OCI-LY1 (cell line): Measurements from ENCODE around the gene APOA1.

Source experiments
- H2AFZ ChIP-seq: fragments of 200-600 bp; sonication (generic), shearing (Covaris generic); 2 replicates; pipeline ENCODE4 v1.6.0; 2014; ENCODE audit warnings: antibody characterized with exemption, mild to moderate bottlenecking, low read length
- H3F3A ChIP-seq: fragments of 200-600 bp; sonication (generic), shearing (Covaris generic); 2 replicates; pipeline ENCODE4 v1.6.0; 2014; ENCODE audit warnings: mild to moderate bottlenecking, antibody characterized with exemption, low read length, moderate library complexity; ENCODE audit not compliant: insufficient read depth
- H3K27ac ChIP-seq: fragments of 200-600 bp; sonication (generic); 2 replicates; pipeline ENCODE4 v1.5.1; 2014; ENCODE audit warnings: low read length, mixed run types, mild to moderate bottlenecking, low read depth; ENCODE audit not compliant: poor library complexity, severe bottlenecking
- H3K27me3 ChIP-seq: fragments of 200-600 bp; sonication (generic); 2 replicates; pipeline ENCODE4 v1.6.0; 2014; ENCODE audit warnings: antibody characterized with exemption, mild to moderate bottlenecking, low read length, moderate library complexity; ENCODE audit not compliant: insufficient read depth
- H3K36me3 ChIP-seq: fragments of 200-600 bp; sonication (generic); 2 replicates; pipeline ENCODE4 v1.6.1; 2014; ENCODE audit warnings: mild to moderate bottlenecking, antibody characterized with exemption, low read length, moderate library complexity, mixed read lengths; ENCODE audit not compliant: insufficient read depth
- H3K4me1 ChIP-seq: fragments of 200-600 bp; sonication (generic); 2 replicates; pipeline ENCODE4 v1.5.1; 2014; ENCODE audit warnings: mild to moderate bottlenecking, low read length, moderate library complexity; ENCODE audit not compliant: insufficient read depth, severe bottlenecking
- H3K4me2 ChIP-seq: fragments of 200-600 bp; sonication (generic), shearing (Covaris generic); 2 replicates; pipeline ENCODE4 v1.6.1; 2014; ENCODE audit warnings: low read length
- H3K4me3 ChIP-seq: fragments of 200-600 bp; sonication (generic); 2 replicates; pipeline ENCODE4 v1.5.1; 2014; ENCODE audit warnings: low read length, low read depth, mild to moderate bottlenecking, mixed read lengths; ENCODE audit not compliant: poor library complexity, severe bottlenecking
- H3K79me2 ChIP-seq: fragments of 200-600 bp; shearing (Covaris generic); 2 replicates; pipeline ENCODE4 v1.6.1; 2016; ENCODE audit warnings: mixed run types, low read length, mixed read lengths; ENCODE audit not compliant: insufficient read depth
- H3K9ac ChIP-seq: fragments of 200-600 bp; sonication (generic), shearing (Covaris generic); 2 replicates; pipeline ENCODE4 v1.6.1; 2014; ENCODE audit warnings: mild to moderate bottlenecking, low read length, mixed read lengths
- H3K9me2 ChIP-seq: fragments of 200-600 bp; sonication (generic), shearing (Covaris generic); 2 replicates; pipeline ENCODE4 v1.6.1; 2014; ENCODE audit warnings: low read depth, mild to moderate bottlenecking, low read length, mixed read lengths
- H3K9me3 ChIP-seq: fragments of 200-600 bp; shearing (Covaris generic); 2 replicates; pipeline ENCODE4 v1.6.1; 2014; ENCODE audit warnings: low read length, mixed read lengths
- H4K20me1 ChIP-seq: fragments of 200-600 bp; sonication (generic), shearing (Covaris generic); 2 replicates; pipeline ENCODE4 v1.6.0; 2016; ENCODE audit warnings: mild to moderate bottlenecking, low read length; ENCODE audit not compliant: insufficient read depth
- EZH2 ChIP-seq: fragments of 200-600 bp; sonication (generic), shearing (Covaris generic); IDR thresholded peaks from 2 replicates; pipeline ENCODE4 v1.8.0; 2017; ENCODE audit warnings: borderline replicate concordance, mixed run types, mild to moderate bottlenecking, antibody characterized with exemption, low read length, moderate library complexity, mixed read lengths
- TF ChIP-seq, protein P1 (sequence below): fragments of 200-600 bp; sonication (generic), shearing (Covaris generic); IDR thresholded peaks from 2 replicates; pipeline ENCODE4 v1.5.1; 2017; ENCODE audit warnings: mild to moderate bottlenecking, antibody characterized with exemption, low read length, moderate library complexity, mixed read lengths

Gene APOA1

DNA sequence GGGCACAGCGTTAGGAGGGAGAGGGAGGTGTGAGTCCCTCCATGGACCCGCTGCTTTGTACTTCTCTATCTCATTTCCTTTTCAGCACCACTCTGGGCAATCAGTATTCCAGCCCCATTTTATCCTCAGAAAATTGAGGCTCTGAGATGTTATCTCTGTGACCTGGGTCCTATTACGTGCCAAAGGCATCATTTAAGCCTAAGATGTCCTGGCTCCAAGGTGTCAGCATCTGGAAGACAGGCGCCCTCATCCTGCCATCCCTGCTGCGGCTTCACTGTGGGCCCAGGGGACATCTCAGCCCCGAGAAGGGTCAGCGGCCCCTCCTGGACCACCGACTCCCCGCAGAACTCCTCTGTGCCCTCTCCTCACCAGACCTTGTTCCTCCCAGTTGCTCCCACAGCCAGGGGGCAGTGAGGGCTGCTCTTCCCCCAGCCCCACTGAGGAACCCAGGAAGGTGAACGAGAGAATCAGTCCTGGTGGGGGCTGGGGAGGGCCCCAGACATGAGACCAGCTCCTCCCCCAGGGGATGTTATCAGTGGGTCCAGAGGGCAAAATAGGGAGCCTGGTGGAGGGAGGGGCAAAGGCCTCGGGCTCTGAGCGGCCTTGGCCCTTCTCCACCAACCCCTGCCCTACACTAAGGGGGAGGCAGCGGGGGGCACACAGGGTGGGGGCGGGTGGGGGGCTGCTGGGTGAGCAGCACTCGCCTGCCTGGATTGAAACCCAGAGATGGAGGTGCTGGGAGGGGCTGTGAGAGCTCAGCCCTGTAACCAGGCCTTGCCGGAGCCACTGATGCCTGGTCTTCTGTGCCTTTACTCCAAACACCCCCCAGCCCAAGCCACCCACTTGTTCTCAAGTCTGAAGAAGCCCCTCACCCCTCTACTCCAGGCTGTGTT, 8.5 kb downstream of the APOA1 start:
- H2AFZ ChIP-seq = no peak overlapping the region
- no peak overlapping the region for H3K27ac ChIP-seq
- no peaks in the 10 kb centered on the region for H3K9me3 ChIP-seq
- TF ChIP-seq, protein P1, sequence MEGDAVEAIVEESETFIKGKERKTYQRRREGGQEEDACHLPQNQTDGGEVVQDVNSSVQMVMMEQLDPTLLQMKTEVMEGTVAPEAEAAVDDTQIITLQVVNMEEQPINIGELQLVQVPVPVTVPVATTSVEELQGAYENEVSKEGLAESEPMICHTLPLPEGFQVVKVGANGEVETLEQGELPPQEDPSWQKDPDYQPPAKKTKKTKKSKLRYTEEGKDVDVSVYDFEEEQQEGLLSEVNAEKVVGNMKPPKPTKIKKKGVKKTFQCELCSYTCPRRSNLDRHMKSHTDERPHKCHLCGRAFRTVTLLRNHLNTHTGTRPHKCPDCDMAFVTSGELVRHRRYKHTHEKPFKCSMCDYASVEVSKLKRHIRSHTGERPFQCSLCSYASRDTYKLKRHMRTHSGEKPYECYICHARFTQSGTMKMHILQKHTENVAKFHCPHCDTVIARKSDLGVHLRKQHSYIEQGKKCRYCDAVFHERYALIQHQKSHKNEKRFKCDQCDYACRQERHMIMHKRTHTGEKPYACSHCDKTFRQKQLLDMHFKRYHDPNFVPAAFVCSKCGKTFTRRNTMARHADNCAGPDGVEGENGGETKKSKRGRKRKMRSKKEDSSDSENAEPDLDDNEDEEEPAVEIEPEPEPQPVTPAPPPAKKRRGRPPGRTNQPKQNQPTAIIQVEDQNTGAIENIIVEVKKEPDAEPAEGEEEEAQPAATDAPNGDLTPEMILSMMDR = no peak
- no peak for TF ChIP-seq EZH2
- H3K79me2 ChIP-seq = no peaks in the 10 kb centered on the region
- H3K27me3 ChIP-seq = no peaks in the 10 kb centered on the region
- no peaks in the 10 kb centered on the region for H4K20me1 ChIP-seq
- H3K9me2 ChIP-seq = no peaks in the 10 kb centered on the region
- no peak overlapping the region for H3K4me3 ChIP-seq
- no peak overlapping the region for H3K9ac ChIP-seq
- no peaks in the 10 kb centered on the region for H3K36me3 ChIP-seq
- H3K4me2 ChIP-seq = no peak overlapping the region
- no peaks in the 10 kb centered on the region for H3K4me1 ChIP-seq
- H3F3A ChIP-seq = no peaks in the 10 kb centered on the region

GRCh38 chr11:116827461-116827860, 10.0 kb downstream of the APOA1 start:
- Histone ChIP-seq H4K20me1 (no peaks in the 10 kb centered on the region), H2AFZ (no peak overlapping the region), H3K27me3 (no peaks in the 10 kb centered on the region), H3F3A (no peaks in the 10 kb centered on the region), H3K27ac (no peak overlapping the region), H3K79me2 (no peaks in the 10 kb centered on the region), H3K36me3 (no peaks in the 10 kb centered on the region), H3K9me3 (no peaks in the 10 kb centered on the region), H3K4me3 (no peak overlapping the region), H3K4me2 (no peak overlapping the region), H3K9ac (no peak overlapping the region), H3K4me1 (no peaks in the 10 kb centered on the region), H3K9me2 (no peaks in the 10 kb centered on the region)
- TF ChIP-seq, protein P1 = no peak
- no peak for TF ChIP-seq EZH2

- Histone ChIP-seq H3K9me3 (no peaks in the 10 kb centered on the region), H3K79me2 (no peaks in the 10 kb centered on the region), H2AFZ (no peak overlapping the region), H3K9me2 (no peaks in the 10 kb centered on the region), H3K36me3 (no peaks in the 10 kb centered on the region), H3F3A (no peaks in the 10 kb centered on the region), H3K4me1 (no peaks in the 10 kb centered on the region), H3K9ac (no peak overlapping the region), H3K4me3 (no peak overlapping the region), H3K4me2 (no peak overlapping the region), H3K27me3 (no peaks in the 10 kb centered on the region), H3K27ac (no peak overlapping the region), H4K20me1 (no peaks in the 10 kb centered on the region)
- no peak for TF ChIP-seq EZH2
Observed at GRCh38 chr11:116826751-116827431, 10.5 kb downstream of the APOA1 start.
